SIG-M5 treated with dmso at 0.1 percent for 504 hours (cell line): ENCODE results near the gene DNAI4.

ENCODE experiments used
- DNase-seq: peaks from one replicate; lab custom pipeline; 2025; ENCODE audit not compliant: unreplicated experiment; lab: John Stamatoyannopoulos, UW

The DNAI4 gene

DNA sequence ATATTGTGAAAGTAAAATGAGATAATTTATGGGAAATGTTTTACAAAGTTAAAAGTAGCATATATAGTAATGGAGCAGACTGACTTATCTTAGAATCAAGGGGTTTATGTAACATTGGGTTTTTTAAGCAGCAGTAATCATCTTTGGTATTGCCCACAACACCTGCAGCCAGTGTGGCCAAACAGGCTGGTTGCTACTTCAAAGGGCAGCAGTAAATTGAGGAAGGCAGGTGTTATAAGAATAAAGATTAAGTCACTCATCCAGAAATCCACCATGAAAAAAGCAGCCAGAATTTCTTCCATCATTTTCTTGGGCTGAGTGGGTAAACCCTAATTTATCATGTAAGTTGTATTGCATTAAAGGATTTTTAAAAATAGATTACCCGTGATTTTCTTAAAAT is 155.7 kb downstream of the DNAI4 start:
- no peak for DNase-seq

DNA sequence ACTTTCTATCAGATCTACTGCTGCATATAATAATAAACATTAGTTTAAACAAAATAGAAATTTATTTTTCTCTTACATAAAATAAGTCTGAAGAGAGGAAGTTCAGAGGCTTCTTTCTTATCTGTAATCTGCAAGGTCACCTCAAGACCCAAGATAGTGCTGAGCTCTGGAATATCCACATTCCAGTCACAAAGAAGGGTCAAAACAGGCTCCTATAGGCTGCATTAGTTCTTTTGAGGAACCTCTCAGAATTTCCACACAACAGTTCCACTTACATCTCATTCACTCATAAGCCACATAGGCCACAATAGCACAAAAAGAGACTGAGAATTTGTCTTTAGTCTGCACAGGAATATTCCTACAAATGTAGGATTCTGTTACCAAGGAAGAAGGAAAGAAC is 157.0 kb downstream of the DNAI4 start:
- DNase-seq, result no peak

DNA sequence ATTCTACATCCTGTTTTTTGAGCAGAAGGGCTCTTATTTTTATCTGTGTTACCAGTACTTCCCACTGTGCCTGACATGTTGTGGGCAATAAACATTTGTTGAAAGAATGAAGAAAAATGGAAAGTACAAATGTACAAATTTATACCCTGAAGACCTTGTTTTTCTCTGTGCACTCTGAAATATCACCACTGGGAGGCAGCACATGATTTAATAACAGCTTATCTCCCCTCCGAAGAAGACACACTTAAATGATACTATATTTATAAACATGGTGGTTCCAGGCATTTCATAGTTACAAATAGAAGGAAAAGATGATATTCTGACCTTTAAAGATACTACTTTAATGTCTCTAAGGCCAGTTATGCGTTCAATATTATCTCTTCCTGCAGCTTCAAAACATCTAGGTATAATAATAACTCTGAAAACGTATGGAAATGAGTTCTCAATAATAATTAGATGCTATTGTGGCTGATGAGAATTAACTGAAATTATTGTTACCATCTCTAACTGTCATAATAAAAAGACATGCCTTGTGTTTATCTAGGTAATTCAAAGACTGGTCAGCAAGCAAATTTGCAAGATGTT is 159.6 kb downstream of the DNAI4 start:
- DNase-seq, result peak; percentile 40
